SK-N-SH (cell line): ENCODE data around the gene UFSP1. TPM values are rescaled to one million over a fixed set of nuclear protein-coding genes. Genes with fewer than 3 reads are reported as not detected.

Experiments
- CTCF ChIA-PET: fragments of 300-600, 350-600 bp; formaldehyde crosslinking; extraction: SDS; loops from one replicate; lab custom pipeline; 2021; lab: Yijun Ruan, JAX
- POLR2A ChIA-PET: fragments of 350-600 bp; sonication (Branson Sonifier 250); formaldehyde crosslinking; extraction: SDS; loops from one replicate; lab custom pipeline; 2020; ENCODE audit warnings: antibody characterized with exemption, inconsistent platforms; lab: Yijun Ruan, JAX
- DNase-seq: peaks from one replicate; pipeline ENCODE4 v3.0.0; 2012
- H2AFZ ChIP-seq: fragments of 200-600 bp; sonication (generic); 2 replicates; pipeline ENCODE4 v1.8.1; 2016; ENCODE audit warnings: antibody characterized with exemption, mild to moderate bottlenecking, low read depth
- H3F3A ChIP-seq: fragments of 200-600 bp; sonication (generic); replicated peaks from 2 replicates; pipeline ENCODE3; 2016; ENCODE audit warnings: antibody characterized with exemption, mild to moderate bottlenecking; ENCODE audit not compliant: insufficient read depth
- H3K27ac ChIP-seq, 2 experiments: fragments of 200-500 bp in 1 of 2; fragments of 200-600 bp in 1 of 2; sonication (Bioruptor generic) in 1 of 2; sonication (generic), shearing (Covaris generic) in 1 of 2; 2 replicates each; pipeline versions ENCODE4 v1.5.1 to v1.6.1; 2014 to 2016; ENCODE audit warnings: low read depth in 2 of 2, inconsistent platforms in 1 of 2, low read length in 1 of 2, mild to moderate bottlenecking in 1 of 2, mixed read lengths in 1 of 2
- H3K27me3 ChIP-seq: fragments of 200-600 bp; sonication (generic), shearing (Covaris generic); 2 replicates; pipeline ENCODE4 v1.6.1; 2016; ENCODE audit warnings: mixed run types; ENCODE audit not compliant: insufficient read depth
- H3K36me3 ChIP-seq, 2 experiments: fragments of 200-500 bp in 1 of 2; fragments of 200-600 bp in 1 of 2; sonication (Bioruptor generic) in 1 of 2; sonication (generic) in 1 of 2; replicated peaks in 1 of 2; 2 replicates each; pipeline versions ENCODE3 to v1.5.1; 2014 to 2016; ENCODE audit warnings: low read length in 1 of 2, mild to moderate bottlenecking in 1 of 2; ENCODE audit not compliant: insufficient read depth in 2 of 2, control insufficient read depth in 1 of 2
- H3K4me1 ChIP-seq, 2 experiments: fragments of 200-500 bp in 1 of 2; fragments of 200-600 bp in 1 of 2; sonication (Bioruptor generic) in 1 of 2; sonication (generic), shearing (Covaris generic) in 1 of 2; 2 replicates each; pipeline versions ENCODE4 v1.5.1 to v1.6.1; 2014 to 2016; ENCODE audit warnings: low read depth in 1 of 2, low read length in 1 of 2, mixed run types in 1 of 2; ENCODE audit not compliant: insufficient read depth in 2 of 2, control insufficient read depth in 1 of 2
- H3K4me2 ChIP-seq: fragments of 200-600 bp; sonication (generic), shearing (Covaris generic); 2 replicates; pipeline ENCODE4 v1.6.1; 2017; ENCODE audit warnings: mixed run types
- H3K4me3 ChIP-seq, 2 experiments: fragments of 200-500 bp in 1 of 2; fragments of 200-600 bp in 1 of 2; sonication (Bioruptor generic) in 1 of 2; sonication (generic), shearing (Covaris generic) in 1 of 2; 2 replicates each; pipeline versions ENCODE4 v1.5.1 to v1.8.1; 2014 to 2016; ENCODE audit warnings: low read depth in 2 of 2, inconsistent platforms in 1 of 2, low read length in 1 of 2, mild to moderate bottlenecking in 1 of 2, mixed read lengths in 1 of 2, moderate library complexity in 1 of 2
- H3K79me2 ChIP-seq: fragments of 200-600 bp; sonication (generic); 2 replicates; pipeline ENCODE4 v1.8.1; 2017; ENCODE audit warnings: mild to moderate bottlenecking; ENCODE audit not compliant: insufficient read depth
- H3K9ac ChIP-seq: fragments of 200-600 bp; sonication (generic); 2 replicates; pipeline ENCODE4 v1.6.1; 2017; ENCODE audit warnings: mixed run types
- H3K9me2 ChIP-seq: fragments of 200-600 bp; sonication (generic); 2 replicates; pipeline ENCODE4 v1.6.1; 2017; ENCODE audit warnings: mixed run types
- H3K9me3 ChIP-seq: fragments of 200-600 bp; sonication (generic); 2 replicates; pipeline ENCODE4 v1.6.1; 2017; ENCODE audit warnings: mixed run types, mild to moderate bottlenecking, moderate library complexity
- H4K20me1 ChIP-seq: fragments of 200-600 bp; sonication (generic); 2 replicates; pipeline ENCODE4 v1.6.1; 2017; ENCODE audit warnings: mild to moderate bottlenecking, mixed run types; ENCODE audit not compliant: insufficient read depth
- CTCF ChIP-seq: fragments of 200-600 bp; sonication (generic); IDR thresholded peaks from 2 replicates; pipeline ENCODE4 v1.6.1; 2017; ENCODE audit warnings: antibody characterized with exemption, mild to moderate bottlenecking, moderate library complexity
- ELF1 ChIP-seq: IDR thresholded peaks from 2 replicates; pipeline ENCODE4 v1.4.0; 2012
- EZH2phosphoT487 ChIP-seq: fragments of 200-600 bp; sonication (generic); IDR thresholded peaks from 2 replicates; pipeline ENCODE4 v1.6.1; 2017; ENCODE audit warnings: low read depth, mixed run types, mild to moderate bottlenecking, antibody characterized with exemption, moderate library complexity, borderline replicate concordance
- FOXJ3 ChIP-seq: sonication (generic); formaldehyde crosslinking; IDR thresholded peaks from 2 replicates; pipeline ENCODE4 v1.5.1; 2020; ENCODE audit warnings: mild to moderate bottlenecking, missing genetic modification reagents
- GABPA ChIP-seq: IDR thresholded peaks from 2 replicates; pipeline ENCODE4 v1.4.0; 2012; ENCODE audit warnings: low read depth, mild to moderate bottlenecking
- IRF3 ChIP-seq: fragments of 150-350 bp; IDR thresholded peaks from 2 replicates; pipeline ENCODE4 v1.6.1; 2016; ENCODE audit warnings: mild to moderate bottlenecking, low read depth, low read length
- MAX ChIP-seq: IDR thresholded peaks from 2 replicates; pipeline ENCODE4 v1.4.0; 2012; ENCODE audit warnings: low read depth
- MXI1 ChIP-seq: IDR thresholded peaks from 2 replicates; pipeline ENCODE4 v1.6.1; 2012; ENCODE audit warnings: mild to moderate bottlenecking, low read depth, low read length, improper control_type of control experiment
- NRF1 ChIP-seq: IDR thresholded peaks from 2 replicates; pipeline ENCODE4 v1.6.1; 2012; ENCODE audit warnings: low read depth, mild to moderate bottlenecking, low read length
- POLR2AphosphoS5 ChIP-seq: IDR thresholded peaks from 2 replicates; pipeline ENCODE4 v1.6.1; 2012; ENCODE audit warnings: low read depth, low read length
- RCOR1 ChIP-seq: fragments of 150-350 bp; IDR thresholded peaks from 2 replicates; pipeline ENCODE4 v1.6.1; 2017; ENCODE audit warnings: antibody characterized with exemption, low read length
- REST ChIP-seq: IDR thresholded peaks from 2 replicates; pipeline ENCODE4 v1.6.1; 2012; ENCODE audit warnings: mild to moderate bottlenecking, low read depth, low read length, moderate library complexity
- YY1 ChIP-seq: IDR thresholded peaks from 2 replicates; pipeline ENCODE4 v1.4.0; 2012; ENCODE audit warnings: low read depth, mild to moderate bottlenecking
- ZBTB33 ChIP-seq: IDR thresholded peaks from 2 replicates; pipeline ENCODE4 v1.4.0; 2012; ENCODE audit warnings: low read depth, borderline replicate concordance
- WGBS: methylation state at CpG from one replicate; pipeline ENCODE4 v1.1.6; 2017; ENCODE audit warnings: low lambda C conversion rate; 5-methylcytosine and 5-hydroxymethylcytosine counted together
- polyA plus RNA-seq, 3 experiments: library from polyadenylated mRNA; depleted of rRNA; stranded (reverse); fragments of >200 nt; gene quantifications; 2 replicates each; pipeline ENCODE4 v1.2.3, GENCODE V29; 2012

The UFSP1 gene
- polyA plus RNA-seq, 1 of the 3 experiments (the other 2 are of a cell fraction): 4.5 TPM

- Histone ChIP-seq H3K27ac (no peak overlapping the region), H3K27me3 (no peaks in the 10 kb centered on the region), H2AFZ (no peak overlapping the region), H3K4me1 (peaks cover 2 to 19% of the 10 kb centered on the region in 2 experiments; a peak in 3 of 4 replicates), H3K4me2 (no peak overlapping the region), H3F3A (peaks cover 23% of the 10 kb centered on the region), H3K4me3 (no peak overlapping the region), H3K36me3 (peaks cover 23% of the 10 kb centered on the region in 2 experiments), H3K9me3 (no peaks in the 10 kb centered on the region), H3K9me2 (no peaks in the 10 kb centered on the region), H3K79me2 (no peaks in the 10 kb centered on the region), H3K9ac (no peak overlapping the region), H4K20me1 (no peaks in the 10 kb centered on the region)
- DNase-seq: no peak
- POLR2A ChIA-PET: no interaction called here
- 89% methylated on average over 12 of the region's 12 CpGs for WGBS
- TF ChIP-seq EZH2phosphoT487 (no peak), GABPA (no peak), MXI1 (no peak), NRF1 (no peak), ELF1 (no peak), REST (no peak)
- CTCF ChIA-PET: interaction anchor here (1.1 to 2.4 kb wide), 6 partner anchors 10 to 194 kb away, joined by 3 to 13 read pairs (median 3); partner anchors contain the start of genes SLC12A9 and SRRT
These were observed 25.2 kb downstream of the UFSP1 start for GRCh38 chr7:100864263-100864845.

- no peak overlapping the region for H3K4me2 ChIP-seq
- H3K9me2 ChIP-seq: no peaks in the 10 kb centered on the region
- peak overlapping the region in 1 of 2 experiments; percentile 7; a peak in 1 of 4 replicates for H3K27ac ChIP-seq
- H3K36me3 ChIP-seq: peaks cover 23% of the 10 kb centered on the region in 2 experiments
- H4K20me1 ChIP-seq: no peaks in the 10 kb centered on the region
- no peaks in the 10 kb centered on the region for H3K27me3 ChIP-seq
- no peak overlapping the region for H3K9ac ChIP-seq
- peaks cover 2 to 19% of the 10 kb centered on the region in 2 experiments; a peak in 3 of 4 replicates for H3K4me1 ChIP-seq
- no peak for DNase-seq
- no peaks in the 10 kb centered on the region for H3K9me3 ChIP-seq
- ChIA-PET CTCF (interaction anchor here (0.8 to 2.4 kb wide), 6 partner anchors 11 to 158 kb away, joined by 3 to 13 read pairs (median 3); partner anchors contain the start of genes POP7, SLC12A9, SRRT and ZAN), POLR2A (no interaction called here)
- no peaks in the 10 kb centered on the region for H3K79me2 ChIP-seq
- H3K4me3 ChIP-seq: no peak overlapping the region
- WGBS: 90% methylated on average over 10 of the region's 10 CpGs
- peaks cover 23% of the 10 kb centered on the region for H3F3A ChIP-seq
- H2AFZ ChIP-seq: no peak overlapping the region
- TF ChIP-seq IRF3: no peak
- TF ChIP-seq POLR2AphosphoS5: no peak
- TF ChIP-seq GABPA: no peak
- TF ChIP-seq YY1: no peak
- TF ChIP-seq EZH2phosphoT487: no peak
- no peak for TF ChIP-seq CTCF
- no peak for TF ChIP-seq FOXJ3 (CRISPR knock-in tag)
- TF ChIP-seq RCOR1: no peak
- TF ChIP-seq MAX: no peak
- no peak for TF ChIP-seq ZBTB33
These were observed 26.0 kb downstream of the UFSP1 start for GRCh38 chr7:100863406-100863950.
